Measurements from ENCODE around the gene FBL. TPM values are rescaled to one million over a fixed set of nuclear protein-coding genes. Genes with fewer than 3 reads are reported as not detected.

The FBL gene
- total RNA-seq, 5 donors from 2014 or later (not counting 1 experiment from before 2014, with no cell fraction given), result 291 to 348 (median 299) TPM

DNA sequence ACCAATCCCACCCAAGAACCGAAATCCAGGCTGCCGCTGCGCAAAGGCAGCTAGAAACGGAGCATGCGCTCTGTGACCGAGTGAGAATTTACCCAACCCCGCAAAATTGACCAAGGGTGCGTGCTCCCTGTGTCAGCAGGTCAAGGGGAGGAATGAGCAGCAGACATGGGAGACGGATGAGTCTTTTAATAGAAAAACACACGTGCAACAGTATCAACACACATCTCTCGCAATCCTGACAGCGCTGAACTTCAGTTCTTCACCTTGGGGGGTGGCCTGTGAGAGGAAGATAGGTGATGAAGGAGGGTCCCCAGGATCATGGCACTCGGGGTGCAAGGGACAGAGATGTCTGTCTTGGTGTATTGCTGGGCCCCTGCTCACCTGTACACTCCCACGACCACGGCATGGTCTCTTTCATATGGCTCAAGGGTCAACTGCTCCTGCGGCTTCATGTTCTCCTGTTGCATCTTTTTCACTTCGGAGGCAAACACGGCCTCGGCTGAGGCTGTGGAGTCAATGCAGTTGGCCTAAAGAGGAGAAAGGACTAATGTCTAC is 11.8 kb downstream of the FBL start:
- H3K36me3 ChIP-seq (ENCODE audit: control insufficient read depth in 2 of 2, extremely low read depth in 1 of 2, insufficient read depth in 1 of 2, low read length in 1 of 2), result peaks cover 24 to 71% of the 10 kb centered on the region in 2 donors
- POLR2A ChIA-PET, result interaction anchor here (0.7 to 1.7 kb wide), 4 partner anchors 10 to 1159 kb away, joined by 9 to 14 read pairs (median 10); partner anchors contain the start of genes FBL (in 1 of the 2) and PSMC4 (in 1 of the 2)
- peaks cover 25 to 34% (median 33%) of the 10 kb centered on the region in 3 donors for H3K4me1 Mint-ChIP-seq
- no peak for ATAC-seq (replicated peaks in 1 of 4)
- H3K27ac Mint-ChIP-seq, result peak overlapping the region; percentile 85 to 92
- peak overlapping the region in 1 of 2 donors; percentile 99 for H3K4me3 ChIP-seq (ENCODE audit: control insufficient read depth in 1 of 2, extremely low read depth in 1 of 2, low read length in 1 of 2)
- peak overlapping the region; percentile 73 to 84 (median 75) for H3K4me3 Mint-ChIP-seq
- no peaks in the 10 kb centered on the region for H3K9me3 ChIP-seq
- no peaks in the 10 kb centered on the region for H3K27me3 ChIP-seq (replicated peaks in 1 of 2; ENCODE audit: control insufficient read depth in 2 of 2, extremely low read depth in 1 of 2, insufficient read depth in 2 of 2, low read length in 1 of 2)
- no peaks in the 10 kb centered on the region for H3K27me3 Mint-ChIP-seq
- CTCF ChIA-PET, result interaction anchor here in 1 of 2 donors (0.6 to 1.7 kb wide), 8 partner anchors 10 to 1493 kb away, joined by 3 to 34 read pairs (median 6); partner anchors contain the start of genes C19orf47, FBL, PLD3 and PSMC4
- no peak for DNase-seq
- peak overlapping the region; percentile 66 for H3K27ac ChIP-seq (ENCODE audit: low read length)
- 13% methylated on average over 8 of the region's 19 CpGs for WGBS (ENCODE audit: insufficient coverage)
- no peaks in the 10 kb centered on the region for H3K9me3 Mint-ChIP-seq
- peaks cover 11 to 37% of the 10 kb centered on the region in 2 experiments for H3K4me1 ChIP-seq (ENCODE audit: control insufficient read depth in 1 of 2, extremely low read depth in 1 of 2, insufficient read depth in 2 of 2, low read length in 2 of 2)
- H3K36me3 Mint-ChIP-seq, result peaks cover 38% of the 10 kb centered on the region

DNA sequence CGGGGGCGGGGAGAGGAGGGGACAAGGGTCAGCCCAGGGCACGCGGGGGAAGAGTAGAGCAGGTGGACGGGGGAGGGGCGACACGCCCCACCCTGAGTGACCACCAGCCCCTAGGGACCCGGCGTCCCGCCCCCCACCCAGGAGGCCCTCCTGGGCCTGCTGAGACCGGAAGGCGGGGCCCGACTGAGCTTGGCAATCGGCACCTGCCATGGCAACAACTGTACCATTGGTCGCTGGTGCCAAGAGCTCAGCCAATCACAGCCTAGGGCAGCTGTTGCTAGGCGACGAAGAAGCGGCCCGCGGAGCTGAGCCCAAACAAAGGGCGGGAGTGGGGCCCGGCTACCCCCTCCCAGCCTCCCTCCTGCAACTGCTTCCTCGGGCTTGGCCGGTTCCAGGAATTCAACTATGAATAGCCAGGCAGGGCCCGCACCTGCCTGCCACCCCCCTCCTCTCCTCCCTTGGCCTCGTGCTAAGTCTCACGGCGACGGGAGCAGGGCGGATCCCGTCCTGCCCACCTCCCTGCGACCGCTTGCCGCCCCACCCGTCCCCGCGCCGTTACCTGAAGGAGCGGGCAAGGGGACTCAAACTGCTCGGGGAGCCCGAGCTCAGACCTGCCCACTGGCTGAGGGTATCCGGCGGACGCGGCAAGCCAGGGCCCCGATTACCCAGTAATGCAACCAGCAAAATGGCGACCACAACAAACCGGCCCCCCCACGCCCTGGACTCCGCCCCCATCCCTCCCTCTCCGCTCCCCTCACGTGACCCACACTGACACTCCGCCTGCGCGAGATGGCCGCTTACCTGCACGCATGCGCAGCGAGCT is 12.5 kb downstream of the FBL start, which contains the start of gene DYRK1B:
TSS of gene DYRK1B (minus strand) at position 699 of the 823 bp plus-strand sequence. CDS start 2,295 bp downstream, outside the sequence.
- Mint-ChIP-seq H3K27me3 (no peaks in the 10 kb centered on the region), H3K27ac (peak within 1 kb of the TSS; percentile 85 to 92), H3K4me1 (peaks cover 30 to 36% (median 30%) of the 10 kb centered on the region in 3 donors), H3K4me3 (peak within 1 kb of the TSS; percentile 75 to 84 (median 81)), H3K36me3 (peaks cover 38% of the 10 kb centered on the region), H3K9me3 (no peaks in the 10 kb centered on the region)
- 0% methylated on average over 50 of the region's 59 CpGs for WGBS (ENCODE audit: insufficient coverage)
- H3K27ac ChIP-seq (ENCODE audit: low read length), result peak within 1 kb of the TSS; percentile 92
- H3K4me3 ChIP-seq (ENCODE audit: control insufficient read depth in 1 of 2, extremely low read depth in 1 of 2, low read length in 1 of 2), result peak within 1 kb of the TSS; percentile 76 to 99
- peak; percentile 95 to 99 (median 97) for DNase-seq
- ChIA-PET POLR2A (interaction anchor here (0.5 to 1.7 kb wide), 8 partner anchors 9 to 1159 kb away, joined by 3 to 14 read pairs (median 6); partner anchors contain the start of genes FBL (in 1 of the 2) and PSMC4 (in 1 of the 2)), CTCF (interaction anchor here in 1 of 2 donors (0.6 to 1.7 kb wide), 8 partner anchors 11 to 1494 kb away, joined by 3 to 34 read pairs (median 6); partner anchors contain the start of genes C19orf47, FBL, PLD3 and PSMC4)
- peaks cover 11 to 44% of the 10 kb centered on the region in 2 experiments for H3K4me1 ChIP-seq (ENCODE audit: control insufficient read depth in 1 of 2, extremely low read depth in 1 of 2, insufficient read depth in 2 of 2, low read length in 2 of 2)
- peaks cover 22 to 70% of the 10 kb centered on the region in 2 donors for H3K36me3 ChIP-seq (ENCODE audit: control insufficient read depth in 2 of 2, extremely low read depth in 1 of 2, insufficient read depth in 1 of 2, low read length in 1 of 2)
- H3K27me3 ChIP-seq (replicated peaks in 1 of 2; ENCODE audit: control insufficient read depth in 2 of 2, extremely low read depth in 1 of 2, insufficient read depth in 2 of 2, low read length in 1 of 2), result no peaks in the 10 kb centered on the region
- ATAC-seq (replicated peaks in 1 of 4), result peak; percentile 91 to 93 (median 92)
- H3K9me3 ChIP-seq, result no peaks in the 10 kb centered on the region

DNA sequence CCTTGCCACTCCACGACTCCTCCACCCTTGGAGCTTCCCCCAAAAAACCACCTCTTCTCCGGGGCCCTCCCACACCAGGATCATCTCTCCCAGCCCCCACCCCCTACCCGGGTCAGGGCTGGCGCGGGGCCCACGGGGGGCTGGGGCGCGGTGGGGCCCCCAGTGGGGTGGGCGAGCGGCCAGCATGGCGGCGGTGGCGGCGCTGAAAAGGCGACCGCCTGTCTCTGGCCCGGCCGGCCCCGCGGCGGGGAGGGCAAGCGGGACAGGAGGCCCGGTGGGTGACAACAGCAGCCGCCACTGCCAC is 13.1 kb downstream of the FBL start:
- Mint-ChIP-seq H3K36me3 (peaks cover 41% of the 10 kb centered on the region), H3K27ac (peak overlapping the region; percentile 83 to 85), H3K27me3 (no peaks in the 10 kb centered on the region), H3K9me3 (no peaks in the 10 kb centered on the region), H3K4me3 (peak overlapping the region; percentile 71 to 81 (median 75)), H3K4me1 (peaks cover 30 to 41% (median 34%) of the 10 kb centered on the region in 3 donors)
- H3K27me3 ChIP-seq (replicated peaks in 1 of 2; ENCODE audit: control insufficient read depth in 2 of 2, extremely low read depth in 1 of 2, insufficient read depth in 2 of 2, low read length in 1 of 2), result no peaks in the 10 kb centered on the region
- H3K27ac ChIP-seq (ENCODE audit: low read length), result peak overlapping the region; percentile 92
- WGBS (ENCODE audit: insufficient coverage), result 2% methylated on average over 23 of the region's 24 CpGs
- peaks cover 11 to 49% of the 10 kb centered on the region in 2 experiments for H3K4me1 ChIP-seq (ENCODE audit: control insufficient read depth in 1 of 2, extremely low read depth in 1 of 2, insufficient read depth in 2 of 2, low read length in 2 of 2)
- DNase-seq (peak in 1 of 35 experiments; percentile 16), ATAC-seq (replicated peaks in 1 of 4) (no peak)
- no peaks in the 10 kb centered on the region for H3K9me3 ChIP-seq
- peaks cover 19 to 70% of the 10 kb centered on the region in 2 donors for H3K36me3 ChIP-seq (ENCODE audit: control insufficient read depth in 2 of 2, extremely low read depth in 1 of 2, insufficient read depth in 1 of 2, low read length in 1 of 2)
- peak overlapping the region; percentile 76 to 99 for H3K4me3 ChIP-seq (ENCODE audit: control insufficient read depth in 1 of 2, extremely low read depth in 1 of 2, low read length in 1 of 2)
- POLR2A ChIA-PET, result interaction anchor here in 1 of 2 donors (0.6 to 1.7 kb wide), 4 partner anchors 12 to 454 kb away, joined by 3 to 14 read pairs (median 6); partner anchors contain the start of genes FBL and PSMC4
- CTCF ChIA-PET, result interaction anchor here in 1 of 2 donors (1.6 to 1.7 kb wide), 4 partner anchors 11 to 137 kb away, joined by 5 to 34 read pairs (median 13); partner anchors contain the start of genes FBL and PSMC4

DNA sequence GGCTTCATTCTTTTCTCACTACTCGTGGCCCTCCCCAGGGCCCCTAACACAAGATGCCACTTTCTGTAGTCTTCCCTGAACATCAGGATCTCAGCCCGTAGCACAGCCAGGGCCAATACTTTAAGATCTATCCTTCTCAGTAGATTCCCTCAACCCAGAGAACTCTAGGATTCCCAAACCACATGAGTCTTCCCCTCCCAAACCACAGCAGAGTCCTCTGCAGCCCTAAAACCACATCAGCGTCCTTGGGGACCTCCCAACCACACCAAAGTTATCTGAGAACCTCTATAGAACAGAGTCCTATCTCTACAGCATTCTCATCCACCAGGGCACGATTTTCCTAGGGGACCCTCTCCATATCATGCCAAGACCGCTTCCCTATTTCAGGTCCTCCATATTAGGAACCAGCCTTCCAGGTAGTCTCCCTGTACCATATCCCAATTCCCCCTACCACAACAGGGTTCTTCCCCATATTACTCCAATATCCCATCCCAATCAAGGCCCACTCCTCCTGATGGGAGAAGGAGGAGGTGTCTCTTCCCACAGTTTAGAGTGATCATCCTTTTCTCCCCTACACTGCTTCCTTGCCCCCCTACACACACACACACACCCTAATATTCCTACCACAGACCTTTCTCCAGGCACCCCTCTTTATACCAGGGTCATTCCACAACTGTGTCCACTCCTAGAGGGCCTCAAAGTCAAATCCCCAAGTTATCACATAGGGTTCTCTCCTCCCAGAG is 13.7 kb downstream of the FBL start:
- Mint-ChIP-seq H3K4me1 (peaks cover 30 to 41% (median 34%) of the 10 kb centered on the region in 3 donors), H3K27me3 (no peaks in the 10 kb centered on the region), H3K36me3 (peaks cover 45% of the 10 kb centered on the region), H3K4me3 (peak overlapping the region; percentile 71 to 81 (median 75)), H3K27ac (peak overlapping the region; percentile 83 to 85), H3K9me3 (no peaks in the 10 kb centered on the region)
- 22% methylated on average over 3 of the region's 5 CpGs for WGBS (ENCODE audit: insufficient coverage)
- Histone ChIP-seq H3K27me3 (replicated peaks in 1 of 2; ENCODE audit: control insufficient read depth in 2 of 2, extremely low read depth in 1 of 2, insufficient read depth in 2 of 2, low read length in 1 of 2) (no peaks in the 10 kb centered on the region), H3K4me3 (ENCODE audit: control insufficient read depth in 1 of 2, extremely low read depth in 1 of 2, low read length in 1 of 2) (peak overlapping the region; percentile 20 to 99), H3K9me3 (no peaks in the 10 kb centered on the region), H3K36me3 (ENCODE audit: control insufficient read depth in 2 of 2, extremely low read depth in 1 of 2, insufficient read depth in 1 of 2, low read length in 1 of 2) (peaks cover 20 to 70% of the 10 kb centered on the region in 2 donors), H3K27ac (ENCODE audit: low read length) (peak overlapping the region; percentile 92), H3K4me1 (ENCODE audit: control insufficient read depth in 1 of 2, extremely low read depth in 1 of 2, insufficient read depth in 2 of 2, low read length in 2 of 2) (peaks cover 11 to 55% of the 10 kb centered on the region in 2 experiments)
- ChIA-PET CTCF (no interaction called here), POLR2A (no interaction called here)
- DNase-seq, result peak in 1 of 35 experiments; percentile 54
- no peak for ATAC-seq (replicated peaks in 1 of 4)

DNA sequence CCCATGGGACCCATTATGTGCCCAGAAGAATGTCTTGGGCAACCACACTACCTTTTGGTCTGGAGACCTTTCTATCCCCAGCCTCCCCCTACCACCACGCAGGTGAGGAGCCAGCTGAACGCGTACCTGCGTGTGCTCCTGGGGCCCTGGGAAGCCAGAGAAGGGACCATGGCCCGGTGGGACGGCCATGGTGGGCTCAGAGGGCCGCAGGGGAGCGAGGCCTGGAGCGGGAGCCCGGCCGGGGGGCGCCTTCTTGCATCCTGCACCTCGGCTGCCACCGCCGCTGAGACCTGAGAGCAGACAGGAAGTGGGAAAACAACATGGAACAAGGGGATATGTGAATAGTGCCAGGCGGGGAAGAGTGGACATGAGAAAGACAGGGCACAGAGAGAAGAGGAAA is 14.5 kb downstream of the FBL start:
- 98% methylated on average over 16 of the region's 16 CpGs for WGBS (ENCODE audit: insufficient coverage)
- ChIA-PET CTCF (interaction anchor here in 1 of 2 donors (0.6 kb wide), 1 partner anchor 1293 kb away, joined by 5 read pairs; no protein-coding TSS in a partner anchor), POLR2A (no interaction called here)
- peak overlapping the region in 2 of 3 donors; percentile 75 to 81 for H3K4me3 Mint-ChIP-seq
- ATAC-seq (replicated peaks in 1 of 4) (no peak), DNase-seq (no peak)
- Histone ChIP-seq H3K4me3 (ENCODE audit: control insufficient read depth in 1 of 2, extremely low read depth in 1 of 2, low read length in 1 of 2) (no peak overlapping the region), H3K9me3 (no peaks in the 10 kb centered on the region), H3K36me3 (ENCODE audit: control insufficient read depth in 2 of 2, extremely low read depth in 1 of 2, insufficient read depth in 1 of 2, low read length in 1 of 2) (peaks cover 19 to 67% of the 10 kb centered on the region in 2 donors), H3K4me1 (ENCODE audit: control insufficient read depth in 1 of 2, extremely low read depth in 1 of 2, insufficient read depth in 2 of 2, low read length in 2 of 2) (peaks cover 11 to 60% of the 10 kb centered on the region in 2 experiments), H3K27me3 (replicated peaks in 1 of 2; ENCODE audit: control insufficient read depth in 2 of 2, extremely low read depth in 1 of 2, insufficient read depth in 2 of 2, low read length in 1 of 2) (no peaks in the 10 kb centered on the region), H3K27ac (ENCODE audit: low read length) (peak overlapping the region; percentile 92)
- H3K4me1 Mint-ChIP-seq, result peaks cover 30 to 41% (median 34%) of the 10 kb centered on the region in 3 donors
- H3K27me3 Mint-ChIP-seq, result no peaks in the 10 kb centered on the region
- H3K9me3 Mint-ChIP-seq, result no peaks in the 10 kb centered on the region
- H3K27ac Mint-ChIP-seq, result peak overlapping the region; percentile 83 to 85
- H3K36me3 Mint-ChIP-seq, result peaks cover 41% of the 10 kb centered on the region
